COLO668 (cell line): ENCODE results near the gene HSPA1L.
"Not testable (repeated sequence)": the region's sequence is repeated elsewhere in the genome, so short reads cannot be mapped to it uniquely, and the experiment has no call there.

Source experiments
- DNase-seq: peaks from one replicate; lab custom pipeline; 2025; ENCODE audit not compliant: unreplicated experiment; lab: John Stamatoyannopoulos, UW

Gene HSPA1L

GRCh38 chr6:31817133-31817928 is 2.2 kb upstream of the HSPA1L start:
- DNase-seq: not testable (repeated sequence)

DNA sequence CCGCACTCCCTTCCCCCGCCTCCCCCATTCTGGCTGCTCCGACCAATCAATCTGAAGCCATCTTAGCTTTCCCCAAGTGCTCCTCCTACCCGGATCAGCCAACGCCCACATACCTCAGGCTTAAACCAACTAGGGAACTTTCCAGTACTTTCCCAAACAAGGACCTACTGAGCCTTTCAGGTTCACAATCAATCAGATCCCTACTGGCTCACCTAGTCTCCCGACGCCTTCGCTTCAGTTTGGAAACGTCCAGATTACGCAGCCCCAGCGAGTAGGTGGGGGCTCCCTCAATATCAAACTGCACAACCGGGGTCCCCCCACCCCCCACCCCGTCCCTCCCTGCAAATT is 432 bp downstream of the HSPA1L start:
- DNase-seq: peak; percentile 84

GRCh38 chr6:31813465-31813849 is 1.6 kb downstream of the HSPA1L start:
- no peak for DNase-seq

DNA sequence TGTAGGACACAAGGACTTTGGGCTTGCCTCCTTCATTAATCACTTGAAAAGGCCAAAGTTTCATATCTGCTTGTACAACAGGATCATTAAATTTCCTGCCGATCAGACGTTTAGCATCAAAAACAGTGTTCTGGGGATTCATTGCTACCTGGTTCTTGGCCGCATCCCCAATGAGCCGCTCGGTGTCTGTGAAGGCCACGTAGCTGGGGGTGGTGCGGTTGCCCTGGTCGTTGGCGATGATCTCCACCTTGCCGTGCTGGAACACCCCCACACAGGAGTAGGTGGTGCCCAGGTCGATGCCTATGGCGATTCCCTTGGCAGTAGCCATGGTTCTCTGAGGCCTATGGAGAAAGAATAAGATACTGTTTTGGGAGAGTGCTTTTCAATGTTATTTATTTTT is 3.4 kb downstream of the HSPA1L start:
- DNase-seq: no peak

GRCh38 chr6:31808599-31808998 is 6.5 kb downstream of the HSPA1L start:
- DNase-seq: not testable (repeated sequence)

DNA sequence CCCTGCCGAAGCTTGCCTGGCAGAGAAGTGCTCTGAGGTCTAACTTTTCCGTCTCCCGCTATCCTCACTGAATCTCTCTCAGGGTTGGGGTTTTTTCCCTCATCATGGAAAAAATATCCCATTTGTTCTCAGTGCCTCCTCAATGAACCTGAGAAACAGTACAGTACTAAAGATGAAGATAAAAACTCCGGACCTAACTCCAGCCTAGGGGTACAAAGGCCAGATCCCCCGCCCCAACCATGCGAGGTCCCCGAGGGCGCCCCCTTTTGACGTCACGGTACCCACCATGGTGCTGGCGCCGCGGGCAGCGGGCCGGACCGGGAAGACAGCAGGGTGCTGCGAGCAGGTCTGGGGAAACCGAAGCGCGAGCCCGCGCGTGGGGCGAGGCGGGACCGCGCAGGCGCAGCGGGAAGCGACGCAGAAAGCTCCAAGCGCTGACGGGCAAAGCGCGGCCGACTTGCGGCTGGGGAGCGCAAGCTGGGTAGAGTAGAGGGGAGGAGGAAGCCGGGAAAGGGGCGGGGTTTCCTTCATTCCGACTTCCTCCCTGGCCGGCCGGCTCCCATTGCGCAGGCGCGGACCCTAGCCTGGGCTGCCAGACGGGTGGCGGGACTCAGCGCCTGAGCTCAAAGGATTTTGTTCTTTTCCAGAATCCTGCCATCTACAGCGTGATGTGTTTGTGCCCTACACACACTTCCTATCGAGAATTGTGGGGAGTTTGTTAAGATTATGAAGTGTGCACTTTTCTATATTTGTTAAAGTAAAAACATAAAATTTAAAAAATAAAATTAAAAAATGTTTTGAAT is 8.4 kb downstream of the HSPA1L start, which contains the start of gene LSM2:
TSS of gene LSM2 (minus strand) at position 497 of the 803 bp plus-strand sequence. CDS start at position 288, 209 bp downstream.
- peak; percentile 94 for DNase-seq

- DNase-seq: no peak
Observed at GRCh38 chr6:31805939-31806469, 9.1 kb downstream of the HSPA1L start.

GRCh38 chr6:31801031-31801927 is 13.8 kb downstream of the HSPA1L start:
- DNase-seq: not testable (repeated sequence)

- DNase-seq: no peak
Observed at GRCh38 chr6:31799781-31800180, 15.3 kb downstream of the HSPA1L start.

DNA sequence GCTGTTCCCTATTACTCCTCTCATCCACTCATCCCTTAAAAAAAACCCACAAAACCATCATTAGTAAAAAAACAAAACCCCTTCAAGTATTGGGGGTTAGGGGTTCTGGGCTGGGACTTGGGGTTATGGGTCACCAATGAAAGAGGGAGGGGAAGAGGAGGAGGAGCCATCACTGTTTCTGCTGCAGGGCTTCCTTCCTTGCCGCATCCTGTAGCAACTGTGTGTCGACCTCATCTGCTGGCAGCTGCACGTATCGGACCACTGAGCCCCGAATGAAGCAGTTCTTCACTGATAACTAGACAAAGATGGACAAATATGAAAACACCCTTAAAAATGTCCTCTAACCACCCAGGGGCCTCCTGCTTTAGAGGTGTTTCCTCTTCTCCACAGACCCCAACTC is 17.5 kb downstream of the HSPA1L start:
- no peak for DNase-seq

DNA sequence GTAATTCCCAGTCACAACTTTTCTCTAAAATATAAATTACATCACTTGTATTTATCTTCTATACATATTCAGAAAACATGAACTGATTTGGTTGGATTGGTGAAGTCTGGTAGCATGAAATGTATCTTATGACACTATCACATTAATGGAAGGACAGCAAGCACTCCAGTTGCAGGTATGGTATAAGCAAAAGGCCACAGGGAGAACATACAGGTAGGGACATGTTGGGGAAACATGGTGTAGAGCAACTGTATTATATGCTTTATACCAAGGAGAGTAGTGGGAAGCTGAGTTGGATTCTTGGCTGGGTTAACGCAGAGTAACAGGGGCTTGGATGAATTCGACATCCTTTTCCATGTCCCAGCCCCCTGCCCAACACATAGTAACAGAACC is 18.1 kb downstream of the HSPA1L start:
- DNase-seq: no peak

DNA sequence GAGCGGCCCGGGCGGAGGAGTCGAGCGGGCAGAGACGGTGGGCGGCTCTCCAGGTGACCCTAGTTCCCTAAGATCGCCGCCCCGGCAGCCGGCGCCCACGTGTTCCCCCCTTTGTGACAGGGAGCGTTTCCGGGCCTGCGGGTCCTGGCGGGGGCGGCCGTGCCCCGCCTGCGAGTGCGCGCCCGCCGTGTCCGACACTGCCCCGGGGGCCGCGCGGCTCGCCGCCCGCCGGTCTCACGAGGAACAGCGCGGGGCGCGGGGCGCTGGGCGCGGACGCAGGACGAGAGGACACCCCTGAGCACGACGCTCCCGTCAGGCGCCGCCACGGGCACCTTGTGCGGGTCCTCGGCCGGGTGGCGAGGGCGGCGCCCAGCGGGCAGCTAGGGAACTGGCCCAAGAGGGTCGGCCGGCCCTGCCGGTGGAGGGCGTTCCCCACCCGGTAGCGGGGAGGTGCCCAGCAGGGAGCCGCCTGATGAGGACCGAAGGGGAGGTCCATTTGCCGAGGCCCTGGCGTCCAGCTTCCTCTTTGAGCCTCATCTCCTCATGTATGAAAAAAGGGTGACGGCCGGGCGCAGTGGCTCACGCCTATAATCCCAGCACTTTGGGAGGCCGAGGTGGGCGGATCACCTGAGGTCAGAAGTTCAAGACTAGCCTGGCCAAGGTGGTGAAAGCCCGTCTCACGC is 19.3 kb downstream of the HSPA1L start, which contains the start of gene VARS1:
TSS of gene VARS1 (minus strand) at position 137 of the 683 bp plus-strand sequence. CDS start 535 bp downstream, outside the sequence.
- peak; percentile 89 for DNase-seq

- no peak for DNase-seq
Observed at GRCh38 chr6:31794866-31795615, 20.0 kb downstream of the HSPA1L start.

DNA sequence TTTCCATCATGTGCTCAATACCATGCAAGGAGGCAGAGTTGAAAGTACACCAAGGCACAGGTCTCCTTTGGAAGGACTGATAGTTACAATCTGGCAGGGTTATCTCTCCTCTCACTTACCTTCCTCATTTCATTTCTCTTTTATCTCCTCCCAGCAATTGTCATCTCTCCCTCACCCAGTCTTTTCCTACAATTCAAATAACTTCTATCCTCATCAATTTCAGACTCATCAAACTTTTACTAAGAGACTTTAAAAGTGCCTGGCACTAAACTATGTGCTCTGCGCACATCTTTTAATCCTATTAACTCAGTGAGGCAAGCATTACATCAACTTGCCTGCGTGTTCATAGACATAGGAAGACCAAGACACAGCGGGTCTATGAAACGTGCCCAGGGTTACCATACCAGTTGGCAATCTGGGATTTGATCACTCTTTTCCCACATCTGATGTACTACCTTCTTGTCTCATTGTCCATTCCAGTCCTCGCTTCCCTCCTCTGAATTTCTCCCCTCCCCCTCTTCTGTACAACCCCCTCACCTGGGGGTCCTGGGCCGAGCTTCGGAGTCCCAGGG is 20.7 kb downstream of the HSPA1L start:
- peak; percentile 15 for DNase-seq

DNA sequence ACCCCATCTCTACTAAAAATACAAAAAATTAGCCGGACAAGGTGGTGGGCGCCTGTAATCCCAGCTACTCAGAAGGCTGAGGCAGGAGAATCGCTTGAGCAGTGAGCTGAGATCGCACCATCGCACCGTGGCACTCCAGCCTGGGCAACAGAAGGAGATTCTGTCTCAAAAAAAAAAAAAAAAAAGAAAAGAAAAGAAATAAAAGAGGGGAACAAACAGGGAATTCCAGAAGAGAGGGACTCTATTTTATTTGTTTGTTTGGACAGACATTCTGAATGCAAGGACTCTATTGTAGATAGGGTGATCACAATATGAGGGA is 21.2 kb downstream of the HSPA1L start:
- not testable (repeated sequence) for DNase-seq

- DNase-seq: peak; percentile 5
Observed at GRCh38 chr6:31792761-31793171, 22.3 kb downstream of the HSPA1L start.

DNA sequence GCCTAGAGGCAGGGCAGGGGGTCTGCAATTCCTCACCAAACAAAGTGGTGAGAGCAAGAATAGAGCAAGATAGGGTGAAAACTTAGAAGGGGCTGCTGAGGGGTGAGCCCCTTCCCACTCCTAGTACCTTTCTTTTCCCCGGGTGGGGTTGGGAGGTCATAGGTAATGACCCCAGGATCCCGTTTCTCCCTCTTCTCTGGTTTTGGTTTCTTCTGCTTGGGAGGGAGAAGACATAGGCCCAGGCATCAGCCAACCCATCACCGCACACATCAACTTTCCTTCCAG is 23.1 kb downstream of the HSPA1L start:
- DNase-seq: no peak

- DNase-seq: peak; percentile 37
Observed at GRCh38 chr6:31791324-31792089, 23.6 kb downstream of the HSPA1L start.

DNA sequence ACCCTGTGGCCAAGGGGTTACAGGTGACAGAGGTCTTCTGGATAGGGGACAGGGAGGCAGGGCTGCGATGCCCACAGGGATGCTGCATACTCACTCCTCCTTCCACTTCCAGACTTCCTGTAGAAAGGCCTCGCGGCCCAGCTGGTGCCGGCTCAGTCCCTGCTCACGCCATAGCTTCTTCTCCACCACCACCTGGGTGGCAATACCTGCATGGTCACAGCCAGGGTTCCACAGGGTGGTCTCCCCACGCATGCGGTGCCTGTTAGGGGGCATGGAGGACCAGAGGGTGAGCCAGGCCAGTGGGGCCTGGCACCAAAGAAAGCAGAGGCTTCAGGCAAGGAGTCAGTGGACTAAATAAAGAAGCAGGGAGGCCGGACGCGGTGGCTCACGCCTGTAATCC is 29.6 kb downstream of the HSPA1L start:
- no peak for DNase-seq
